Hematopoietic multipotent progenitor cell treated with erythropoietin and hydrocortisone succinate and interleukin-3 and kit ligand, for 15 days (in vitro differentiated cells): ENCODE data around the gene S100A9.

Source experiments
- DNase-seq: peaks from one replicate; pipeline ENCODE4 v3.0.0-alpha.2; 2015; ENCODE audit warnings: low spot score

Gene S100A9

DNA sequence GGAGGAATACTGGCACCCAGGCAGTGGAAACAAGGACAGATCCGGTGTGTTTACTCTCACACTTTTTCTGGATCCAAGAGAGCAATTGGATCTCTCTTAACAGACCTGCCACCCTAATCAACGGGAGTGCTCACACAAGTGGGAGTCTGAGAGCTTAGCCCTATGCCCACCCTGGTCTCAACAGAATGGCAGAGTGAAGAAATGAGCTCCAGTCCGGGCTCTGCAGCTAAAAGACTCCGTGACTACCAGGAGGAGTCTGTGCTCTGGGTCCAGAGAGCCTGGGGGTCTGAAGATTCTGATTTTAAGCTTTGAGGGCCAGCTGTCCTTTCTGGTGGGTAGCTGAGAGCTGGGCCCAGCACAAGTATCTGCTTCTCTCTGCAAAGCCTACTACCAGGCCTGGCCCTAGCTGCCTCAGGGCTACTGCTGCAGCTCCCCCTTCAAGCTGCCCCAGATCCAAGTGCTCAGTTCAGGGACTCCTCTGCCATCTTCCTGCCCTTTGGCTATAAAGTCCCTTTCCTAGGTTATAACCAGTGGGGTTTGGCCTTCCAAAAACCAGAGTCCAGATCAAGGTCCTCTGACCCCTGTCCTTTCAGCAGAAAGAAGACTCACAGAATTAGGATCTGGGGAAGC is 3.9 kb downstream of the S100A9 start:
- DNase-seq, result no peak

GRCh38 chr1:153362187-153362775 is 4.6 kb downstream of the S100A9 start:
- no peak for DNase-seq

GRCh38 chr1:153363641-153364040 is 6.0 kb downstream of the S100A9 start:
- no peak for DNase-seq

DNA sequence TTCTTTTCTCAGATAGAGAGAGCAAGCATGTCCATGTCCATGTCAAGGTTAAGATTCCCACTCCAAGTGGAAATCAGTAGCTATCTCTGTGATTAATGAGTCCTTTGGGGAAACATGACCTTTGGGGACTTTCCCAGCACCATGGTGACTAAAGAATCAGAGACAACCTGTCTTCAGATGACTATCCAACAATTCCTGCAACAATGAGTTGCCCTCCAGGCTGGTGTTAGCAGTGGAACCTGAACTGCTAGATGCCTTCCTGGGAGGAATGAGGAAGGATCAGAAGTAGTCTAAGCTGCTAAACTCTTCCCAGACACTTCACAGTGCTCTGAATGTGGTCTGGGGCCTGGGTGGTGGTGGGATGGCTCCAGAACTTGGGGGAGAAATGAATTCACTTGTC is 6.5 kb downstream of the S100A9 start:
- no peak for DNase-seq

DNA sequence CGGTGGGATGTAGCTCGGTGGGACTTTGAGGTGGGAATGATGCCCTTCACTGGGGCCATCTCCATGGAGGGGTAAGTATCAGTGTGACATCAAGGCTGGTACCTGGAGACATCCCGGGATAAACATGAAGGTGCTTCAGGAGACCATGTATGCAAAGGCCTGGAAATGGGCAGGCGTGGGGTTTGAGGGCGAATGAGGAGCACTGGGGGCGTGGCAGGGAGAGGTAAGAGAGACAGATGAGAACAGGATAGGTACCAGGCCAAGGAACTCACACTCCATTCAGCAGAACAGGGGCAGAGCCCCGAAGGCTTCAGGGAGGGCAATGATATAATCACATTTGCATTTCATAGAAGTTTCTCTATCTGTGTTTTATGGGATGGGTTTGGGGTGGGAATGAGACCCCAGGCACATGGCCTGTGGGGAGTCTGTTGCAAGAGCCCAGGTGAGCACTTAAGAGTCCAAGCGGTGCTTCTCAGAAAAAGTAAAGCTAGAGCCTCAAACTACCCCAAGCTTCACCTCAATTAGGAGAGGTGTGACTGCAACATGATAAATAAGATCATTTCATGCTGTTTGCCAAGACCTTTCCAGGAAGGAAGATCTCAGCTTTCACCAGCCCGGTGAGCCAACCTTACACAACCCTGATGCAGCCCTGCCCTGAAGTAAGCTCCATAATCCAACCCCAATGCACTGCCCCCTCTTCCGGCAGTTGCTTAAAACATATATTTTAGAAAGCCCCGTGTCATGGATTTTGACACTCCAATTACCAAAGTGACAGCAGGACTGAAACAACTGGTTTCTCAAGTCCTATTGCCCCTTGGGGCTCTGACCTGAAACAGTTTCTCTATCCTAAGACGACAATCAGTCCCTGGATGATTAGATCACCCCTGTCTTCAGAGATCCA is 7.4 kb downstream of the S100A9 start:
- no peak for DNase-seq

DNA sequence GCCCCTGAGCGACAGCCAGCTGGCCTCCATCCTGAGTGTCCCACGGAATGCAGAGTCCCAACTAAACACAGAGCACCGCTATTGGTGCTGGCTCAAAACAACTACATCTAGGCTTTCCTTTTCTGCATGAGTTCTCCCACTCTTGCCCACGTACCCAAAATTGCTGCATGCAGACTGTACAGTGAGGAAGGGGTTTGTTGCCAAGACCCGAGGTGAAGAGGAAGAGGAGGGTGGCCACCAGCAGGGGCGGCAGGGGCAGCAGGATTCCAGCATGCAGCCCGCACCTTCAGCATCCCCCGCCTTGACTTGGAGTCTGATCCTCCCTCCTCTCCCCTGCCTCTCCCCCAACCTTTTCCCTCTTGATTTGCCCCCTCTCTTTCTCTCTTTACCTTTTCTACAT is 8.0 kb downstream of the S100A9 start:
- DNase-seq, result no peak

GRCh38 chr1:153366261-153366660 is 8.6 kb downstream of the S100A9 start:
- DNase-seq, result no peak

GRCh38 chr1:153367090-153367489 is 9.4 kb downstream of the S100A9 start:
- no peak for DNase-seq

DNA sequence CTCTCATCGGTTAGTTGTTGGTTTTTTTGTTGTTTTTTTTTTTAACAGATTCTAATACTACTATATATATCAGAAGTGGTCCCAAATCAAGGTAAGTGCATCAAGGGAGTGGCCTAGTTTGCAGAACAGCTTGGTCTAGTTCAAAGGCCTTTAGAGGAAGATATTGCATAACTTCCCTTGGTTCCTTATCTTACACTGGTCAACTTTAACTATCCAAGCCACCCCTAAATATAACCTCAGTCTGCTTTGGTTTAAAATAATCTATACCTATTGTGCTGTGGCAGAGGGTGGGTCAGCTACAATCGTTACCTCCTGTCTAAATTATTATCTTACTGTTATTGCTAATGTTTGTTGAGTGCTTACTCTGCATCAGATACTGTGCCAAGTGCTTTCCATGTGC is 10.8 kb downstream of the S100A9 start:
- no peak for DNase-seq

- no peak for DNase-seq
Observed at GRCh38 chr1:153370146-153370545, 12.5 kb downstream of the S100A9 start.

- DNase-seq, result no peak
Observed at GRCh38 chr1:153371231-153371630, 13.6 kb downstream of the S100A9 start.

- DNase-seq, result no peak
Observed at GRCh38 chr1:153372571-153372970, 14.9 kb downstream of the S100A9 start.

DNA sequence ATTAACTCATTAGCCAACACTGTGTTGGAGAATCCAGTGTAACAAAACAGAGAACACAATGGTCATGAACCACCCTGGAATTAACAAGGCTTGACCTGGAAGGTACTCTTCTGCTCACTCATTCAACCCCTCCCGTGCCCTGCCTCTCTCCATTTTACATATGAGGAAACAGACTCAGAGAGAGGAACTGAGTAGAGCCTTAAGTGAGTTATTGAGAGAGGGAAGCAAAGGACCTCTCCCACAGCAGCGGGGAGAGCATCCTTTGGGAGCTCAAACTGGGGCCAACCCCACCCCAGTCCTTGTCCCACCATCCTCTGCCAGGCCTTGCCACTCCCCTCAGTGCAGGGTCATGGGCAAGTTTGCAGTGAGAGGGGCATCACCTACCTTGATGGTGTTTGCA is 16.4 kb downstream of the S100A9 start:
- DNase-seq, result no peak

GRCh38 chr1:153375511-153375910 is 17.9 kb downstream of the S100A9 start, which contains the start of gene S100A12:
Gene S100A12 (minus strand): TSS chr1:153375621. CDS start chr1:153374592, 1,029 bp downstream.
- DNase-seq, result no peak

- DNase-seq, result no peak
Observed at GRCh38 chr1:153379591-153379990, 21.9 kb downstream of the S100A9 start.

DNA sequence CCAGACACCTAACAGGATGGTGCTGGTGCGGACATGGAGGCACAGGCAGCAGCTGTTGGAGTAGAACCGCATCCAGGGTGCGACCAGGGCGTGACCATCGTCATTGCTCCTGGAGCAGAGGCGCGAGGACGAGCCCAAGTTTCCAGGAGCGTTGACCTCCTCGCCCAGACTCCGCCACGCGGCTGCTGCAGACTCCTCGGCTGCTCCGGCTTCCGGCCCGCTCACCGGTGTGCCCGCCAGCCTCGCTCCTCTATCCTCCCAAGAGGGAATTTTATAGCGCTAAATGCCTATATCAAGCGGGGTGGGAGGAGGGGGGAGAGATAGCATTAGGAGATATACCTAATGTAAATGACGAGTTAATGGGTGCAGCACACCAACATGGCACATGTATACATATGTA is 23.1 kb downstream of the S100A9 start:
- no peak for DNase-seq

- DNase-seq, result no peak
Observed at GRCh38 chr1:153384958-153385580, 27.4 kb downstream of the S100A9 start.

DNA sequence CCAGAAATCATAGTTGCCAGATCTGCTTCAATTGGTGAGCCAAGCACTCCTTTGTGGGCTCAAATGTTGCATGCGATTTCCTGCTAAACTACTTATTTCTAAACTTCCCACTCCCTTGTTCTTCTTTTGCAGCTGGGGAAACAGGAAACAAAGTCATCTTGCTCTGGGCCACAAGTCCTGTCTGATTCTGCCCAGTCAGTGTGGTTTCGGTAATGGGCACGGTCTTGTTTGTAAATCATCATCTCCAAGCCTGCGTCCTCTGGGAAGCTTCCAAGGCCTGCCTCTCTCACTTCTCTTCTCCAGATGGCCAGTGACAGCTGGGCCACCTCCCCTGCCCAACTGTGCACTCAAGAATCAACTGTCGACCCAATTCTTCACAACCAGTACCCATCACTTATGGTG is 28.8 kb downstream of the S100A9 start:
- DNase-seq, result no peak

DNA sequence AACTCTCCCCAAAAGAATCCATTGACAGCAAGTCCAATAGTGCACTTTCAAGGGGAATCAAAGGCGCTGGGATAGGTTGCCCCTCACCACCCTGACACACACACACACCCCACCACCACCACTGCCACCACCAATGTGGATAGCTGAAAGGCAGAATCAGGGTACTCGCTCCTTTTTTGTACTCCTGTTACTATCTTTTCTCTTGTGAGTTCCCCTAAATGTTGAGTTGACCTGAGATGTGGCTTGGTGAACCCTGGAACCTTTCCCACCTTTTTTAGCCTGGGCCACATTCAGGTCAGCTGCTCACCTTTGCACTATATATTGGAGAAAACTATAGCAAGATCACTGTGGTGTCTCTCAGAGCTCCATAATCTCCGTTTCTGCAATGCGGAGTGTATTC is 29.3 kb downstream of the S100A9 start:
- no peak for DNase-seq

DNA sequence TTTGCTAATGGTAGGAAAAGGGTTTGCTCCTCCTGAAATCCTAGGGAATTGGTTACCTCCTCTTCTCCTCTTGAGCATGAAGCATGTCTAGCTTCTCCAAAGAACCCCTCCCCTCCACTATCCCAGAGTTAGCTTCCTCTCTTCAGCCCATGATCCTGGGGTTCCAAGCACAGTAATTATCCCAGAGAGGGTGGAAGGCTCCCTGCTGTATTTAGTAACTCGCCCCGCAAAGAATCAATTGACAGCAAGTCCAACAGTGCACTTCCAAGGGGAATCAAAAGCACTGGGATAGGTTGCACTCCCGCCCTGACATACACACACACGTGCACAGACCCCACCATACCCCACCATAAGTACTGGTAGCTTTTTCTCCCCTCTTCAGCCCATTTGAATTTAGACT is 30.1 kb downstream of the S100A9 start:
- no peak for DNase-seq

- no peak for DNase-seq
Observed at GRCh38 chr1:153389401-153389800, 31.7 kb downstream of the S100A9 start.

DNA sequence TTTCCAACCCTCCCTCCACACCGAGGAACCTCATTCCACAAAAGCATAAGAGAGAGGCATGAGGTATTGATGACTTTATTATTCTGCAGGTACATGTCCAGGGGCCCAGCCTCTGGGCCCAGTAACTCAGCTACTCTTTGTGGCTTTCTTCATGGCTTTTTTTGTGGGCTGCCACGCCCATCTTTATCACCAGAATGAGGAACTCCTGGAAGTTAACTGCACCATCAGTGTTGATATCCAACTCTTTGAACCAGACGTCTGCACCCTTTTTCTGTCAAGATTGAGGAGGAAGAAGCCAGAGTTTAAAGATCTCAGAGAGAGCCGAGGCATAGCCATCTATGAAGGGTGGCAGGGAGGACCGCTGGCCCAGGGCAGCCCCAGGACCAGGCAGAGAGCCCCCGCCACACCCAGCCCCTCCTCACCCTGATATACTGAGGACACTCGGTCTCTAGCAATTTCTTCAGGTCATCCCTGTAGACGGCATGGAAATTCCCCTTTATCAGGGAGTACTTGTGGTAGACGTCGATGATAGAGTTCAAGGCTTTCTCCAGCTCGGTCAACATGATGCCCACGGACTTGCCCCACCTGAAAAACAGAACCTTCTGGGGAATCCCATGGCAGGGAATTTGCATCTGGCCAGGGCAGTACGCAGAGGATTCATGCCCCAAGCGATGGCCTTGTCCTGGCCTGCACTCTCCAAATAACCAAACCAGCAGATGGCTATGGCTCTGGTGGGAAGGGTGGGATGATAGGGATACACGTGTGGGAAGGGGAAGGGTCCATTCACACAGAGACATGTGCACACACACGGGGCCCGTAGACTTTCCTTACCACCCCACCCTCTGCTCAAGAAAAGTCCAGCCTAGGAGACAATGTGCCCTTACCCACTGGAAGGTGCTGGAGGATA is 32.6 kb downstream of the S100A9 start:
- no peak for DNase-seq
